CD1c-positive myeloid dendritic cell (primary cell): ENCODE measurements around the gene GRIK2.

Experiments used
- DNase-seq: peaks from one replicate; pipeline ENCODE4 v3.0.0-alpha.2; 2016; ENCODE audit errors: extremely low spot score

The GRIK2 gene

GRCh38 chr6:101454106-101454676 is 60.7 kb downstream of the GRIK2 start:
- DNase-seq = no peak

GRCh38 chr6:101458336-101458735 is 64.8 kb downstream of the GRIK2 start:
- no peak for DNase-seq

GRCh38 chr6:101458826-101459225 is 65.3 kb downstream of the GRIK2 start:
- DNase-seq = no peak

- DNase-seq = no peak
Measured at GRCh38 chr6:101462576-101462975, 69.1 kb downstream of the GRIK2 start.

GRCh38 chr6:101465863-101466262 is 72.4 kb downstream of the GRIK2 start:
- no peak for DNase-seq

- no peak for DNase-seq
Measured at GRCh38 chr6:101477436-101477835, 83.9 kb downstream of the GRIK2 start.

GRCh38 chr6:101478891-101479290 is 85.4 kb downstream of the GRIK2 start:
- no peak for DNase-seq

- DNase-seq = no peak
Measured at GRCh38 chr6:101482606-101483005, 89.1 kb downstream of the GRIK2 start.

GRCh38 chr6:101484781-101485180 is 91.3 kb downstream of the GRIK2 start:
- DNase-seq = no peak

- no peak for DNase-seq
Measured at GRCh38 chr6:101486124-101486523, 92.6 kb downstream of the GRIK2 start.

GRCh38 chr6:101486726-101487125 is 93.2 kb downstream of the GRIK2 start:
- no peak for DNase-seq

GRCh38 chr6:101489456-101489855 is 95.9 kb downstream of the GRIK2 start:
- no peak for DNase-seq

- DNase-seq = no peak
Measured at GRCh38 chr6:101490857-101491256, 97.3 kb downstream of the GRIK2 start.

GRCh38 chr6:101502818-101503217 is 109.3 kb downstream of the GRIK2 start:
- no peak for DNase-seq

- DNase-seq = no peak
Measured at GRCh38 chr6:101509536-101509935, 116.0 kb downstream of the GRIK2 start.

GRCh38 chr6:101513181-101513580 is 119.7 kb downstream of the GRIK2 start:
- DNase-seq = no peak

GRCh38 chr6:101516578-101516977 is 123.1 kb downstream of the GRIK2 start:
- DNase-seq = no peak

GRCh38 chr6:101517632-101518031 is 124.1 kb downstream of the GRIK2 start:
- no peak for DNase-seq

- no peak for DNase-seq
Measured at GRCh38 chr6:101522254-101522653, 128.7 kb downstream of the GRIK2 start.

GRCh38 chr6:101527467-101527866 is 134.0 kb downstream of the GRIK2 start:
- DNase-seq = no peak

GRCh38 chr6:101528801-101529200 is 135.3 kb downstream of the GRIK2 start:
- no peak for DNase-seq

- DNase-seq = no peak
Measured at GRCh38 chr6:101531538-101531937, 138.0 kb downstream of the GRIK2 start.

GRCh38 chr6:101534386-101534785 is 140.9 kb downstream of the GRIK2 start:
- no peak for DNase-seq

- DNase-seq = no peak
Measured at GRCh38 chr6:101534821-101535220, 141.3 kb downstream of the GRIK2 start.
